HepG2 (cell line): ENCODE measurements around the gene RPS6KL1. TPM values are rescaled to one million over a fixed set of nuclear protein-coding genes. Genes with fewer than 3 reads are reported as not detected.

Experiments
- CC2D1A ChIP-seq: sonication (generic); formaldehyde crosslinking; IDR thresholded peaks from 2 replicates; pipeline ENCODE4 v1.8.1; 2023; ENCODE audit warnings: mild to moderate bottlenecking, missing genetic modification reagents
- CHCHD3 ChIP-seq: sonication (generic); formaldehyde crosslinking; IDR thresholded peaks from 2 replicates; pipeline ENCODE4 v1.8.0; 2022; ENCODE audit warnings: mild to moderate bottlenecking, missing genetic modification reagents, moderate library complexity
- FOXA3 ChIP-seq: IDR thresholded peaks from 2 replicates; pipeline ENCODE4 v1.6.1; 2016; ENCODE audit warnings: missing genetic modification reagents, missing compliant biosample characterization
- HES4 ChIP-seq: sonication (generic); formaldehyde crosslinking; IDR thresholded peaks from 2 replicates; pipeline ENCODE4 v1.9.0; 2021; ENCODE audit warnings: mild to moderate bottlenecking, missing genetic modification reagents, borderline replicate concordance
- MED13 ChIP-seq: sonication (generic); formaldehyde crosslinking; IDR thresholded peaks from 2 replicates; pipeline ENCODE4 v1.5.0; 2020; ENCODE audit warnings: missing genetic modification reagents
- RBFOX2 ChIP-seq: fragments of 200-400 bp; formaldehyde crosslinking; IDR thresholded peaks from 2 replicates; pipeline ENCODE4 v1.6.1; 2017; ENCODE audit warnings: low read depth, mild to moderate bottlenecking, low read length
- RNF2 ChIP-seq: fragments of 450-650 bp; conservative IDR thresholded peaks from 2 replicates; pipeline ENCODE4 v1.6.1; 2016; ENCODE audit warnings: low read depth
- RXRB ChIP-seq: IDR thresholded peaks from 2 replicates; pipeline ENCODE4 v1.6.1; 2016; ENCODE audit warnings: borderline replicate concordance, missing genetic modification reagents, missing compliant biosample characterization
- SETDB1 ChIP-seq: sonication (generic); formaldehyde crosslinking; IDR thresholded peaks from 2 replicates; pipeline ENCODE4 v1.5.1; 2020; ENCODE audit warnings: missing genetic modification reagents, mild to moderate bottlenecking, borderline replicate concordance
- SNRNP70 ChIP-seq: fragments of 200-400 bp; formaldehyde crosslinking; IDR thresholded peaks from 2 replicates; pipeline ENCODE4 v1.6.1; 2017; ENCODE audit warnings: mild to moderate bottlenecking, low read depth, low read length, moderate library complexity
- SOX13 ChIP-seq, 3 experiments: fragments of 450-650 bp in 1 of 3; sonication (generic) in 1 of 3; formaldehyde crosslinking in 1 of 3; IDR thresholded peaks in 2 of 3; conservative IDR thresholded peaks in 1 of 3; 2 replicates each; pipeline versions ENCODE4 v1.5.0 to v1.6.1; 2016 to 2020; ENCODE audit warnings: antibody characterized with exemption in 1 of 3, mild to moderate bottlenecking in 1 of 3, missing compliant biosample characterization in 1 of 3, missing genetic modification reagents in 1 of 3, moderate library complexity in 1 of 3
- ZEB1 ChIP-seq: IDR thresholded peaks from 2 replicates; pipeline ENCODE4 v1.6.1; 2012; ENCODE audit warnings: mild to moderate bottlenecking, low read depth, inconsistent platforms; ENCODE audit not compliant: insufficient replicate concordance
- ZFP36L2 ChIP-seq: sonication (generic); formaldehyde crosslinking; IDR thresholded peaks from 2 replicates; pipeline ENCODE4 v1.4.0; 2020; ENCODE audit warnings: missing genetic modification reagents
- ZMYM3 ChIP-seq: sonication (generic); formaldehyde crosslinking; IDR thresholded peaks from 2 replicates; pipeline ENCODE4 v1.5.1; 2020; ENCODE audit warnings: mild to moderate bottlenecking, missing genetic modification reagents
- ZNF10 ChIP-seq: sonication (generic); formaldehyde crosslinking; IDR thresholded peaks from 2 replicates; pipeline ENCODE4 v1.4.0; 2020; ENCODE audit warnings: mild to moderate bottlenecking, low read depth, missing genetic modification reagents, borderline replicate concordance
- ZNF292 ChIP-seq: sonication (generic); formaldehyde crosslinking; IDR thresholded peaks from 2 replicates; pipeline ENCODE4 v1.8.1; 2022; ENCODE audit warnings: mild to moderate bottlenecking, low read depth, missing genetic modification reagents, borderline replicate concordance
- ZNF329 ChIP-seq: sonication (generic); formaldehyde crosslinking; IDR thresholded peaks from 2 replicates; pipeline ENCODE4 v1.9.0; 2021; ENCODE audit warnings: low read depth, mild to moderate bottlenecking, missing genetic modification reagents
- ZZZ3 ChIP-seq: sonication (generic); formaldehyde crosslinking; IDR thresholded peaks from 2 replicates; pipeline ENCODE4 v1.4.0; 2020; ENCODE audit warnings: missing genetic modification reagents, mild to moderate bottlenecking, borderline replicate concordance
- polyA plus RNA-seq, 8 experiments: library from polyadenylated mRNA; depleted of rRNA in 3 of 8; stranded (reverse) in 7 of 8; unstranded in 1 of 8; fragments of >200 nt; fragmentation: Illumina TruSeq in 4 of 8; extraction: Trizol in 4 of 8; gene quantifications; 2 replicates each; pipeline versions ENCODE4 v1.2.1 to v1.2.3, GENCODE V29; 2011 to 2016; ENCODE audit warnings: low read depth in 4 of 8, missing spikeins in 1 of 8, mixed read lengths in 1 of 8; ENCODE audit not compliant: insufficient read depth in 1 of 8
- total RNA-seq, 5 experiments: library from RNA; depleted of rRNA; stranded (reverse); fragments of >200 nt; fragmentation: Illumina TruSeq; extraction: Trizol; gene quantifications; 2 replicates each; pipeline ENCODE4 v1.2.3, GENCODE V29; 2016; ENCODE audit warnings: low read depth in 1 of 5
- TF ChIP-seq, protein P1 (sequence below): sonication (generic); formaldehyde crosslinking; IDR thresholded peaks from 2 replicates; pipeline ENCODE4 v1.5.0; 2020; ENCODE audit warnings: missing genetic modification reagents
- TF ChIP-seq, protein P2 (sequence below): sonication (generic); formaldehyde crosslinking; IDR thresholded peaks from 2 replicates; pipeline ENCODE4 v1.4.0; 2020; ENCODE audit warnings: mild to moderate bottlenecking, missing genetic modification reagents
- TF ChIP-seq, protein P3 (sequence below): sonication (generic); formaldehyde crosslinking; IDR thresholded peaks from 2 replicates; pipeline ENCODE4 v1.4.0; 2020; ENCODE audit warnings: missing genetic modification reagents
- TF ChIP-seq, protein P4 (sequence below): sonication (generic); formaldehyde crosslinking; IDR thresholded peaks from 2 replicates; pipeline ENCODE4 v1.8.0; 2022; ENCODE audit warnings: mild to moderate bottlenecking, missing genetic modification reagents, moderate library complexity

Gene RPS6KL1
- total and polyA plus RNA-seq, 2 of the 13 experiments (the other 11 are each of a cell fraction or from before 2014, with no cell fraction given), result 6.5 to 11.5 TPM

DNA sequence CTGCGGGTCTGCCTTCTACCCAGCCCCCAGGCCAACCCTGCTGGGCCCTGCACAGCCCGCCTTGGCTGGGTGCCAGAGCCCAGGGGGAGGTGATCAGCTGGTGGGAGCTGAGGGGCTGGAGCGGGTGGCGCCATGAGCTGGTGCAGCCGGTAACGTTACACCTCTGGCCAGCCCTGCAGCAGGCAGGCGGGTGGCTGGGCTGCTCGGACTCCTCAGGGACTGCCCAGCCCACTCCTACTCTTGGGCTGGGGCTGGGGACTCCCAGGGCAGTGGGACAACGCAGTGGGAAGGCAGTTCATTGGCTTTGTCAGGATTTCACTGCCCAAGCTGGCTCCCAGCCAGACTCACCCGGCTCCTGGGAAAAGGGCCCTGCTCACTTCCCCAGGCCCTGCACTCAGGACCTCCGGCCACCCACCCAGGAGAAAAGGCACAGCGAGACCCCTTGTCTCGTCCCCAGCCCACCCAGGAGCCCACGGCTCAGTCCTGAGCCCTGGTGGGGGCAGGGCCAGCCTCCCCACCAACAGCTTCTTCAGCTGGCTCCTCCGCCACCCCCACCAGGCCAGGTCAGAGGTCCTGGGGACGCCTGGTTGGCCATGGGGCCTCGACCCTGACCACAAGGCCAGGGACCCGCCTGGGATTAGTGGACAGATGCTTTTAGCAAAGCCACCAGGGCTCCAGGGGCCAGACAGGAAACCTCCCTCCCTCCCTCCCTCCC, 31.3 kb upstream of the RPS6KL1 start (continued):
- TF ChIP-seq, protein P1, sequence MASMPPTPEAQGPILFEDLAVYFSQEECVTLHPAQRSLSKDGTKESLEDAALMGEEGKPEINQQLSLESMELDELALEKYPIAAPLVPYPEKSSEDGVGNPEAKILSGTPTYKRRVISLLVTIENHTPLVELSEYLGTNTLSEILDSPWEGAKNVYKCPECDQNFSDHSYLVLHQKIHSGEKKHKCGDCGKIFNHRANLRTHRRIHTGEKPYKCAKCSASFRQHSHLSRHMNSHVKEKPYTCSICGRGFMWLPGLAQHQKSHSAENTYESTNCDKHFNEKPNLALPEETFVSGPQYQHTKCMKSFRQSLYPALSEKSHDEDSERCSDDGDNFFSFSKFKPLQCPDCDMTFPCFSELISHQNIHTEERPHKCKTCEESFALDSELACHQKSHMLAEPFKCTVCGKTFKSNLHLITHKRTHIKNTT (CRISPR knock-in tag), result no peak
- TF ChIP-seq ZNF292 (CRISPR knock-in tag), result peak; percentile 32; the same call in 1 of the 2 replicates
- TF ChIP-seq RNF2, result no peak
- no peak; the same call in 1 of the 2 replicates for TF ChIP-seq RXRB (CRISPR knock-in tag)
- no peak for TF ChIP-seq HES4 (CRISPR knock-in tag)
- TF ChIP-seq ZZZ3, result no peak
- TF ChIP-seq, protein P2, sequence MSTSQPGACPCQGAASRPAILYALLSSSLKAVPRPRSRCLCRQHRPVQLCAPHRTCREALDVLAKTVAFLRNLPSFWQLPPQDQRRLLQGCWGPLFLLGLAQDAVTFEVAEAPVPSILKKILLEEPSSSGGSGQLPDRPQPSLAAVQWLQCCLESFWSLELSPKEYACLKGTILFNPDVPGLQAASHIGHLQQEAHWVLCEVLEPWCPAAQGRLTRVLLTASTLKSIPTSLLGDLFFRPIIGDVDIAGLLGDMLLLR (CRISPR knock-in tag), result no peak
- TF ChIP-seq ZMYM3 (CRISPR knock-in tag), result peak; percentile 13; the same call in 1 of the 2 replicates
- TF ChIP-seq ZEB1, result no peak
- TF ChIP-seq ZFP36L2 (CRISPR knock-in tag), result no peak
- peak; percentile 60; the same call in 1 of the 2 replicates for TF ChIP-seq RBFOX2
- TF ChIP-seq MED13, result no peak
- TF ChIP-seq ZNF329 (CRISPR knock-in tag), result 0 out of 2 replicates have a peak, but pooled peaks have one; percentile 12
- TF ChIP-seq ZNF10 (CRISPR knock-in tag), result no peak
- TF ChIP-seq SETDB1 (CRISPR knock-in tag), result no peak
- TF ChIP-seq CC2D1A, result no peak
- no peak for TF ChIP-seq SNRNP70
- TF ChIP-seq SOX13 (IDR thresholded peaks at IDR 0.05), result no peak
- peak in 1 of 2 experiments; percentile 24; a peak in 1 of 4 replicates for TF ChIP-seq SOX13 (CRISPR knock-in tag; conservative IDR thresholded peaks at IDR 0.05 in 1 of 2, IDR thresholded peaks at IDR 0.05 in 1 of 2)
- TF ChIP-seq, protein P3, sequence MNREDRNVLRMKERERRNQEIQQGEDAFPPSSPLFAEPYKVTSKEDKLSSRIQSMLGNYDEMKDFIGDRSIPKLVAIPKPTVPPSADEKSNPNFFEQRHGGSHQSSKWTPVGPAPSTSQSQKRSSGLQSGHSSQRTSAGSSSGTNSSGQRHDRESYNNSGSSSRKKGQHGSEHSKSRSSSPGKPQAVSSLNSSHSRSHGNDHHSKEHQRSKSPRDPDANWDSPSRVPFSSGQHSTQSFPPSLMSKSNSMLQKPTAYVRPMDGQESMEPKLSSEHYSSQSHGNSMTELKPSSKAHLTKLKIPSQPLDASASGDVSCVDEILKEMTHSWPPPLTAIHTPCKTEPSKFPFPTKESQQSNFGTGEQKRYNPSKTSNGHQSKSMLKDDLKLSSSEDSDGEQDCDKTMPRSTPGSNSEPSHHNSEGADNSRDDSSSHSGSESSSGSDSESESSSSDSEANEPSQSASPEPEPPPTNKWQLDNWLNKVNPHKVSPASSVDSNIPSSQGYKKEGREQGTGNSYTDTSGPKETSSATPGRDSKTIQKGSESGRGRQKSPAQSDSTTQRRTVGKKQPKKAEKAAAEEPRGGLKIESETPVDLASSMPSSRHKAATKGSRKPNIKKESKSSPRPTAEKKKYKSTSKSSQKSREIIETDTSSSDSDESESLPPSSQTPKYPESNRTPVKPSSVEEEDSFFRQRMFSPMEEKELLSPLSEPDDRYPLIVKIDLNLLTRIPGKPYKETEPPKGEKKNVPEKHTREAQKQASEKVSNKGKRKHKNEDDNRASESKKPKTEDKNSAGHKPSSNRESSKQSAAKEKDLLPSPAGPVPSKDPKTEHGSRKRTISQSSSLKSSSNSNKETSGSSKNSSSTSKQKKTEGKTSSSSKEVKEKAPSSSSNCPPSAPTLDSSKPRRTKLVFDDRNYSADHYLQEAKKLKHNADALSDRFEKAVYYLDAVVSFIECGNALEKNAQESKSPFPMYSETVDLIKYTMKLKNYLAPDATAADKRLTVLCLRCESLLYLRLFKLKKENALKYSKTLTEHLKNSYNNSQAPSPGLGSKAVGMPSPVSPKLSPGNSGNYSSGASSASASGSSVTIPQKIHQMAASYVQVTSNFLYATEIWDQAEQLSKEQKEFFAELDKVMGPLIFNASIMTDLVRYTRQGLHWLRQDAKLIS (CRISPR knock-in tag), result no peak
- TF ChIP-seq, protein P4, sequence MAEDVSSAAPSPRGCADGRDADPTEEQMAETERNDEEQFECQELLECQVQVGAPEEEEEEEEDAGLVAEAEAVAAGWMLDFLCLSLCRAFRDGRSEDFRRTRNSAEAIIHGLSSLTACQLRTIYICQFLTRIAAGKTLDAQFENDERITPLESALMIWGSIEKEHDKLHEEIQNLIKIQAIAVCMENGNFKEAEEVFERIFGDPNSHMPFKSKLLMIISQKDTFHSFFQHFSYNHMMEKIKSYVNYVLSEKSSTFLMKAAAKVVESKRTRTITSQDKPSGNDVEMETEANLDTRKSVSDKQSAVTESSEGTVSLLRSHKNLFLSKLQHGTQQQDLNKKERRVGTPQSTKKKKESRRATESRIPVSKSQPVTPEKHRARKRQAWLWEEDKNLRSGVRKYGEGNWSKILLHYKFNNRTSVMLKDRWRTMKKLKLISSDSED (CRISPR knock-in tag), result no peak
- TF ChIP-seq CHCHD3, result no peak
- TF ChIP-seq FOXA3 (CRISPR knock-in tag), result peak; percentile 4; the same call in 1 of the 2 replicates
